Activated CD4-positive, alpha-beta T cell treated with anti-CD3 and anti-CD28 coated beads, Interleukin-2, amount 10 ng/mL, durations not matched to agents 7 days and 5 days (primary cell): Measurements from ENCODE around the gene IMMP1L. TPM values are rescaled to one million over a fixed set of nuclear protein-coding genes. Genes with fewer than 3 reads are reported as not detected.
"Not testable (repeated sequence)": the region's sequence is repeated elsewhere in the genome, so short reads cannot be mapped to it uniquely, and the experiment has no call there.

Experiments used
- CTCF ChIA-PET: fragments of 350-600 bp; sonication (Branson Sonifier 250); formaldehyde crosslinking; loops from one replicate; lab custom pipeline; 2021; ENCODE audit warnings: antibody characterized with exemption; lab: Charles Lee
- POLR2A ChIA-PET: fragments of 350-600 bp; sonication (Branson Sonifier 250); formaldehyde crosslinking; loops from one replicate; lab custom pipeline; 2021; ENCODE audit warnings: antibody characterized with exemption; lab: Charles Lee
- DNase-seq: peaks from one replicate; pipeline ENCODE4 v3.0.0-alpha.2; 2020
- H3K27ac Mint-ChIP-seq: one replicate; pipeline ENCODE4 v1.8.0; 2021; ENCODE audit warnings: mild to moderate bottlenecking, moderate library complexity, mixed read lengths
- H3K27me3 Mint-ChIP-seq: one replicate; pipeline ENCODE4 v1.8.0; 2021; ENCODE audit warnings: mixed read lengths
- H3K36me3 Mint-ChIP-seq: one replicate; pipeline ENCODE4 v1.8.0; 2021; ENCODE audit warnings: low read depth, mixed read lengths
- H3K4me1 Mint-ChIP-seq: one replicate; pipeline ENCODE4 v1.8.0; 2021; ENCODE audit warnings: mixed read lengths
- H3K4me3 Mint-ChIP-seq: one replicate; pipeline ENCODE4 v1.8.0; 2021; ENCODE audit warnings: mild to moderate bottlenecking, moderate library complexity, mixed read lengths
- H3K9me3 Mint-ChIP-seq: one replicate; pipeline ENCODE4 v1.8.0; 2021; ENCODE audit warnings: mixed read lengths
- total RNA-seq, 2 experiments: library from RNA; stranded (reverse); gene quantifications; one replicate each; pipeline ENCODE4 v1.2.3, GENCODE V29; 2021

The IMMP1L gene
- total RNA-seq, 2 experiments from 2014 or later = 19.7 to 23.4 TPM

DNA sequence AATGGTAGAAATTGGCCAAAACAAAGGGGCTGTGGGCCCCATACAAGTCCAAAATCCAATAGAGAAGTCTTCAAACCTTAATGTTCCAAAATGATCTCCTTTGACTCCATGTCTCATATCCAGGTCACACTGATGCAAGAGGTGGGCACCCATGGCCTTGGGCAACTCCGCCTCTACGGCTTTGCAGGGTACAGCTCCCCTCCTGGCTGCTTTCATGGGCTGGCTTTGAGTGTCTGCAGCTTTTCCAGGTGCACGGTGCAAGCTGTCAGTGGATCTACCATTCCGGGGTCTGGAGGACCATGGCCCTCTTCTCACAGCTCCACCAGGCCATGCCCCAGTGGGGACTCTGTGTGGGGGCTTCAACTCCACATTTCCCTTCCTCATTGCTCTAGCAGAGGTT lies 15.7 kb downstream of the IMMP1L start:
- H3K27me3 Mint-ChIP-seq, H3K9me3 Mint-ChIP-seq, POLR2A ChIA-PET, H3K27ac Mint-ChIP-seq, H3K4me1 Mint-ChIP-seq, DNase-seq, CTCF ChIA-PET, H3K4me3 Mint-ChIP-seq: not testable (repeated sequence)
- peaks cover 42% of the 10 kb centered on the region for H3K36me3 Mint-ChIP-seq

DNA sequence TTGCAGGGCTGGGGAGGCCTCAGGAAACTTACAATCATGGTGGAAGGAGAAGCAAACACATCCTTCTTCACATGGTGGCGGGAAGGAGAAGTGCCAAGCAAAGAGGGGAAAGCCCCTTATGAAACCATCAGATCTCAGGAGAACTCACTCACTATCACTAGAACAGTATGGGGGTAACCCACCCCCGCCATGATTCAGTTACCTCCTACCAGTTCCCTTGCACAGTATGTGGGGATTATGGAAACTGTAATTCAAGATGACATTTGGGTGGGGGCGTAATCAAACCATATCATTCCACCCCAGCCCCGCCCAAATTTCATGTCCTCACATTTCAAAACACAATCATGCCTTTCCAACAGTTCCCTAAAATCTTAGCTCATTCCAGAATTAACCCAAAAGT lies 16.2 kb downstream of the IMMP1L start:
- H3K4me1 Mint-ChIP-seq = peaks cover 2% of the 10 kb centered on the region
- peaks cover 37% of the 10 kb centered on the region for H3K36me3 Mint-ChIP-seq
- no peak for DNase-seq
- H3K27ac Mint-ChIP-seq = no peak overlapping the region
- CTCF ChIA-PET = no interaction called here
- no peaks in the 10 kb centered on the region for H3K27me3 Mint-ChIP-seq
- H3K9me3 Mint-ChIP-seq = peaks cover 9% of the 10 kb centered on the region
- H3K4me3 Mint-ChIP-seq = no peak overlapping the region
- POLR2A ChIA-PET = no interaction called here

DNA sequence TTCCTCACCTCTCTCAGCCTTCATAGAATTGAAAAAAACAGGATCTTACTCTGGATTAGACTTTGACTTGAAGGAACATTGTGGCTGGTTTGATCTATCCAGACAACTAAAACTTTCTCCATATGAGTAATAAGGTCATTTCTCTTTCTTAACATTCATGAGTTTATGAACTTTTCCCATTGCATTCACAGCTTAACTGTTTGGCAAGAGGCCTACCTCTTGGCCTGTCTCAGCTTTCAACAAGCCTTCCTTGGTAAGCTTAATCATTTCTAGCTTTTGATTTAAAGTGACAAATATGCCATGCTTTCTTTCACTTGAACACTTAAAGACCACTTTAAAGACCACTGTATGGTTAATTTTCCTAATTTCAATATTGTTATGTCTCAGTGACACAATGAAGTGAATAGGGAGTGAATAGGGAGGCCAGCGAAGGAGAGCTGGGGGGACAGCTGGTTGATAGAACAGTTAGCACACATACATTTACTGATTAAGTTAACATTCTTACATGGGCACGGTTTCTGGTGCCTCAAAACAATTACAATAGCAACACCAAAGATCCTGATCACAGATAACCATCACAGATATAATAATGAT lies 17.0 kb downstream of the IMMP1L start:
- ChIA-PET POLR2A (no interaction called here), CTCF (no interaction called here)
- Mint-ChIP-seq H3K4me1 (peaks cover 2% of the 10 kb centered on the region), H3K27ac (no peak overlapping the region), H3K4me3 (no peak overlapping the region), H3K9me3 (peaks cover 9% of the 10 kb centered on the region), H3K27me3 (no peaks in the 10 kb centered on the region), H3K36me3 (peaks cover 40% of the 10 kb centered on the region)
- DNase-seq = no peak

DNA sequence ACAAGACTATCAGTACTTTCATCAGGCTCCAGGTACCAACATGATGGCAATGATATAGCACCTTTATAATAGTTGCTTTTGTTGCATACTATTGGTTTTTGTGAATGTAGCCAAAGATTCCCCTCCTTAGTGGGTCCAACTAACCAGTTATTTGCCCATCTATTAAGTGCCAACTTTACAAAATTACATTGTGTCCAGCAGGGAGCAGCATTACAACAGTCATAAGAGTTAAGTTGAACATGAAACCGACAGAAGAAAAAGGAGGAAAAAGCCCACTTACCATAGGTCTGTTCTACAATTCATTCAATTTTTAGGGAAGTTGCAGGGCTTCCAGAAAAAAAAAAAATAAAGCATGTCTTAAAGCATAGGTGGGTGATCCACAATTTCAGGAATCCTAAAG lies 21.6 kb downstream of the IMMP1L start:
- DNase-seq = peak; percentile 29
- H3K27me3 Mint-ChIP-seq = no peaks in the 10 kb centered on the region
- peaks cover 11% of the 10 kb centered on the region for H3K36me3 Mint-ChIP-seq
- no peaks in the 10 kb centered on the region for H3K9me3 Mint-ChIP-seq
- ChIA-PET POLR2A (no interaction called here), CTCF (no interaction called here)
- H3K4me1 Mint-ChIP-seq = no peaks in the 10 kb centered on the region
- no peak overlapping the region for H3K27ac Mint-ChIP-seq
- H3K4me3 Mint-ChIP-seq = no peak overlapping the region

DNA sequence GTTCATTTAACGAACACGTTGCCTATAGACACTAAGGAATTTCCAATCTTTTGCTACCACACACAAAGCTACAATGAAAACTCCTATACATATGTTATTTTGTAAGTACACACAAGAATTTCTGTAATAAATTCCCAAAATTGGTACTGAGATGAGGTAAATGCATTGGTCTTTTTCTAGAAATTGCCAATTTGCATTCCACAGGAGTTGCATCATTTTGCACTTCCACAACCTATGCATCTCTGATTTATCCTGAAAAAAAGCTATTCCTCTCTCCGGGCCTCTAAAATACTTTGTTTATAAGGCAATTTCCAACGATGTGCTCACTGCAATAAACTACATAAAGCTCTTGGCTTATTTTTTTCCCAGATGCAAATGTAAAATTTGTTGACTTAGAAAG lies 24.9 kb downstream of the IMMP1L start:
- ChIA-PET CTCF (no interaction called here), POLR2A (no interaction called here)
- Mint-ChIP-seq H3K27ac (no peak overlapping the region), H3K9me3 (no peaks in the 10 kb centered on the region), H3K27me3 (no peaks in the 10 kb centered on the region), H3K4me3 (no peak overlapping the region), H3K36me3 (peaks cover 4% of the 10 kb centered on the region), H3K4me1 (no peaks in the 10 kb centered on the region)
- DNase-seq = no peak

DNA sequence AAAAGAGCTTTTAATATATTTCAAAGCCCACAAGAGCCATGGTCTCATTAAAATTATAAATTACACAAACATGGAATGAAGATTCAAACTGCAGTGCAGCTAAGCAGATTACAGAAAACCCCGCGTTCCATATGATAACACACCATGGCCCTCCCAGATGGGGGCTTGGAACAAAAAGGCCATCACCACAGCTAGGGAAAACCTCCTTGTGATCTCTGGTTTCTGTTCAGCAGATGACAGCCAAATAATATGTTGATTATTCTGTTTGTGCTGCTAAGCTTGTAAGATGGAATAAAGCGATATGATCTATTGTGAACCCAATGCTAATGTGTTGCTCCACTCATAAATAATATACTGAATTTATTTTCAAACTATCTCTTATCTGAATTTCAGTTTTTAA lies 28.5 kb downstream of the IMMP1L start:
- no peaks in the 10 kb centered on the region for H3K4me1 Mint-ChIP-seq

DNA sequence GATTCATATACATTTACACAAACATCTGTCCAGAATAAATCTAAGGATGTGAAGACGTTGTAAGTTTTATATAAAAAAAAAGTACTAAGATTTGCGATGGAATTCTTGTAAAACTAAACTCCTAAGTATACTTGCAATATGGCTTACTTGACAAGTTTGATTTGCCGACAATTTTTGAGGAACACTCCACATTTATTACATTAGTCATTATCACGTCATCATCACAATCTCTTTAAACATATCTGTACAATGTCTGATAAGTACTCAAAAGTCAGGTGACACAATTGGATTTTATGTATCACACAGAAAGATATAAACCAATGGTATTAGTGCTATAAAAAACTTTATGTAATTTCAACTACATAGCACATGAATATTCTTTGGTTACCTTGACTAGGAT lies 30.4 kb downstream of the IMMP1L start:
- DNase-seq = no peak
- H3K4me3 Mint-ChIP-seq = no peak overlapping the region
- H3K36me3 Mint-ChIP-seq = no peaks in the 10 kb centered on the region
- CTCF ChIA-PET = no interaction called here
- H3K27ac Mint-ChIP-seq = no peak overlapping the region
- no peaks in the 10 kb centered on the region for H3K27me3 Mint-ChIP-seq
- POLR2A ChIA-PET = no interaction called here
- no peaks in the 10 kb centered on the region for H3K4me1 Mint-ChIP-seq
- no peaks in the 10 kb centered on the region for H3K9me3 Mint-ChIP-seq

More for the DNA sequence above, 28.5 kb downstream of the IMMP1L start:
- Mint-ChIP-seq H3K27me3 (no peaks in the 10 kb centered on the region), H3K9me3 (no peaks in the 10 kb centered on the region), H3K36me3 (no peaks in the 10 kb centered on the region), H3K4me3 (no peak overlapping the region), H3K27ac (no peak overlapping the region)
- DNase-seq = no peak
- ChIA-PET POLR2A (no interaction called here), CTCF (interaction anchor here (0.6 kb wide), 1 partner anchor 91 kb away, joined by 5 read pairs; no protein-coding TSS in a partner anchor)

DNA sequence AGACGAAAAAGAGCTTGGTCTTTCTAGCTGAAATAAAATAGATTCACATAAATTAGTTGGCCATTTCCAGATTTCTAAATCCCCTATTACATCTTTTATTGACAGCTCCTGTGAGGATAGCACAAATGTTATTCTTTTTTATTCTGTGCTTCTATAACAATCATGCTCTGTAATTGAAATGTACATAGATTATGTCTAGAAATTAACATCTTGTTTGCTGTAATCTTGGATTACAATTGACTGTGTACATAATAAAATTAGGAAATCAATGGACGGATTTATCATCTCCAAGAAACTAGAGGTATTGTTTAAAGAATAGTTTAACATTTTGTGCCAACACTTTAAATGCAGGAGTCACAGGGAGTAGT lies 31.2 kb downstream of the IMMP1L start:
- no peak overlapping the region for H3K4me3 Mint-ChIP-seq
- no peaks in the 10 kb centered on the region for H3K36me3 Mint-ChIP-seq
- no peaks in the 10 kb centered on the region for H3K27me3 Mint-ChIP-seq
- H3K9me3 Mint-ChIP-seq = no peaks in the 10 kb centered on the region
- ChIA-PET POLR2A (no interaction called here), CTCF (no interaction called here)
- H3K4me1 Mint-ChIP-seq = no peaks in the 10 kb centered on the region
- DNase-seq = no peak
- no peak overlapping the region for H3K27ac Mint-ChIP-seq

DNA sequence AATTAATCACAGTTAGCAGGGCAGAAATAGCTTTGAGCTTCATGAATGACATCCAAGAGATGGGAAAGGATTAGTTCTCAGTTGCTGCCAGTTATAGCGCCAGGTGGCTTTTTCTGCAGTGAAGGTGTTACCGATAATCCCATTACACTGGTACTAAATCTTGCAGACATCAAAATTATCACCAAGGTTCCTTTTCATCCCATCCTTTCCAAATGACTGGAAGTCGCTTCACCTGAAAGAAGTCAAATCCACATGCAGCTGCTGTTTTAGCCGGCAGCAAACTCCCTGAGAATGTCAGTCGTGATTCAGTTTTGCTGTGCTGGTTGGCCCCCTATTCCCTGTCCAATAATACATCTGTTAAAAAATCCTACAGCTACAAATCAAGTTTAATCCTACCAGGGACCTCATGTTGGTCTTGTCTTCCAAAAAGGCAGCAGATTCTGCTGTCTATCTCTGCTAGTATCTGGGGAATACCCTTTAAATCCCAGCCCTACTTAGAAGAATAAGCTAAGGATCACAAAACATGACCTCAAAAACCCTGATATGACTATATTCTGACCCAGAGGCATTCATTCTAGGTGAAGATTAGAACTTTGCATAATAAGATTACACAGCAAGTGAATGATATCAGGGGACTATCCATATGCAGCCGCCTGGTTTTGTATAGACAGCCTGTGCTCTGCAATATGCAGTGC lies 31.7 kb downstream of the IMMP1L start:
- no peak for DNase-seq
- Mint-ChIP-seq H3K4me1 (no peaks in the 10 kb centered on the region), H3K36me3 (no peaks in the 10 kb centered on the region), H3K9me3 (no peaks in the 10 kb centered on the region), H3K27me3 (no peaks in the 10 kb centered on the region), H3K4me3 (no peak overlapping the region), H3K27ac (no peak overlapping the region)
- ChIA-PET POLR2A (no interaction called here), CTCF (interaction anchor here (0.7 kb wide), 1 partner anchor 13 kb away, joined by 3 read pairs; no protein-coding TSS in a partner anchor)

DNA sequence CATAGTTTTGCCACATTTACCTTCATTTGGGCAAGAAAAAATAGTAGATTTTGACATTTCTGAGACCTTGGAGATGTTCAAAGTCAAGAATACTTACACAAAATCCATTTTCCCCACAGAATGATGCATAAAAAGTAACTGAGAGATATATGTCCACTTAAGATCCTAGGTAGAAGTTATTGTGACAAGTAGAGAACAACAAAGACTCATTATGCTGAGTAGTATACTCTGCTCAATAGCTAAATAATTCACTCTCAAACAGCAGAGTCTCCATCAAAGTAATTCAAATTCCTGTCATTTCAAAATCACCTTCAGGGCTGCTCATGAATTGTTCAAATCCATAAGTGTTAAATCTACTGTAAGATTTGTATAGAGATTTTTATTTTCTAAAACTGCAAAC lies 35.3 kb downstream of the IMMP1L start:
- Mint-ChIP-seq H3K9me3 (no peaks in the 10 kb centered on the region), H3K4me3 (no peak overlapping the region), H3K27ac (no peak overlapping the region), H3K27me3 (no peaks in the 10 kb centered on the region), H3K36me3 (peaks cover 5% of the 10 kb centered on the region), H3K4me1 (no peaks in the 10 kb centered on the region)
- ChIA-PET CTCF (no interaction called here), POLR2A (no interaction called here)
- no peak for DNase-seq

DNA sequence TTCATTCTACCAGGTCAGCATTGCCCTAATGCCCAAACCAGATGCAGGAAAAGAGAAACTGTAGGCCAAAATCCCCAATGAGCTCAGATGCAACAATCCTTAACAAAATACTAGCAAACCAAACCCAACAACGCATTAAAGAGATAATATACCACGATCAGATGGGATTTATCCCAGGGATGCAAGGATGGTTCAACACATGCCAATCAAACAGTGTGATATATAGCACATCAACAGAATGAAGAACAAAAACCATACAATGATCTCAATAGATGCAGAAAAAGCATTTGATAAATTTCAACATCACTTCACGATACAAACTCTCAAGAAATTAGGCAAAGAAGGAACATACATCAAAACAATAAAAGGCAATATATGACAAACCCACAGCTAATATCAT lies 45.0 kb downstream of the IMMP1L start:
- ChIA-PET CTCF (no interaction called here), POLR2A (no interaction called here)
- Mint-ChIP-seq H3K9me3 (peaks cover 8% of the 10 kb centered on the region), H3K4me3 (no peak overlapping the region), H3K4me1 (no peaks in the 10 kb centered on the region), H3K27ac (no peak overlapping the region), H3K27me3 (no peaks in the 10 kb centered on the region), H3K36me3 (peaks cover 36% of the 10 kb centered on the region)
- no peak for DNase-seq

DNA sequence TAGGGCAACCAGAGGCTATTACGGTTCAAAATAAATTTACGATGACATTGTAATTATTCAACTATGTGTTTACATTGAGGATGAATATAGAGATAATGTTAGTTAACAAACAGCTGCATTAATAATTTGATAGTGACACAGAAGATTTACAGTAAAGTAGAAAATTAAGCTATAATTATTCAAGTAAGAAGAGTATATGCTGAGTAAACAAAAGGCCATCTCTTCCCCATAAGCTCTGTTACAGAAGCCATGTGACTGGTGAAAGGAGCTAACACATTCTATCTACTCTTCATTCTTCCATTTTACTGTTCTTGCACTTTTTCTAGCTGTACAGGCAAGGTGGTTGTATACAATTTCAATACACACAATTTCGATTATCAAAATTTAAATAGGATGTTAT lies 54.2 kb downstream of the IMMP1L start:
- peaks cover 12% of the 10 kb centered on the region for H3K36me3 Mint-ChIP-seq
- H3K4me1 Mint-ChIP-seq = no peaks in the 10 kb centered on the region
- DNase-seq = no peak
- no peak overlapping the region for H3K4me3 Mint-ChIP-seq
- H3K27ac Mint-ChIP-seq = no peak overlapping the region
- ChIA-PET CTCF (interaction anchor here (0.5 kb wide), 1 partner anchor 920 kb away, joined by 3 read pairs; no protein-coding TSS in a partner anchor), POLR2A (no interaction called here)
- H3K9me3 Mint-ChIP-seq = no peaks in the 10 kb centered on the region
- H3K27me3 Mint-ChIP-seq = no peaks in the 10 kb centered on the region

DNA sequence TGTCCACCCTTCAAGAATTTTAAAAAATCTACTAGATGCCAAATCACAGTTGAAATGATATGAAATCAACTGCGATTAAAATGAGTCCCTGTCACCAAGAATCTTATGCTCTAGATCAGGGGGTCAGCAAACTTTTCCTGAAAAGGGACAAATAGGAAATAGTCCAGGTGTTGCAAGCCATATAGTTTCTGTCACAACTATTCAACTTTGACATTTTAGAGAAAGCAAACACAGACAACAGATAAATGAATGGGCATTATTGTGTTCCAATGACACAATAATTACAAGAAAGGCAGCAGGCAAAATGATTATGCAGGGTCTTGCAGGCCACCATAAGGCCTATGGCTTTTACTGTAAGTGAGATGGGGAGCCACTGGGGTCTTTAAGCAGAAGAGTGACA lies 58.6 kb downstream of the IMMP1L start:
- Mint-ChIP-seq H3K4me1 (no peaks in the 10 kb centered on the region), H3K36me3 (peaks cover 23% of the 10 kb centered on the region)

DNA sequence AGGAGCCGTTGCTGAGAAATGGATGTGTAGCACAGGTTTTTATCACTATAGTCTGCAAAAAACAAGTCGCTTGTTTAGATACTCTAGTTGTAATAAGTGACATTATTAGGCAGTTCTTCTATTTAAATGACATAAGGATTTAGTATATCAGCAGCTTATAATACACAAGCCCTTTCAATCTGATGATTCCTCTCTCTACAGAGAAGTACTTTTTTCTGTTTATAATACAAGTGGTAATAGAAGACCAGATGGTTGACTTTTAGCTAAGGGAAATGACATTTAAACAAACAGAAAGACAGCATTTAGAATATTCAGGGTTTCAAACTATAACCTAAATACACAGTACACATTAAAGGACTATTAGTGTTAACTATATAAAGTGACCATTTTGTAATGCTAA lies 60.4 kb downstream of the IMMP1L start:
- Mint-ChIP-seq H3K4me1 (no peaks in the 10 kb centered on the region), H3K36me3 (peaks cover 28% of the 10 kb centered on the region), H3K4me3 (no peak overlapping the region), H3K27ac (no peak overlapping the region), H3K27me3 (no peaks in the 10 kb centered on the region), H3K9me3 (peaks cover 5% of the 10 kb centered on the region)
- no peak for DNase-seq
- POLR2A ChIA-PET = no interaction called here
- CTCF ChIA-PET = no interaction called here

More for the DNA sequence above, 58.6 kb downstream of the IMMP1L start:
- ChIA-PET POLR2A (no interaction called here), CTCF (no interaction called here)
- Mint-ChIP-seq H3K27ac (no peak overlapping the region), H3K9me3 (peaks cover 5% of the 10 kb centered on the region), H3K4me3 (no peak overlapping the region), H3K27me3 (no peaks in the 10 kb centered on the region)
- no peak for DNase-seq
